Right forelimb (tissue), 1 donor: Measurements from ENCODE around the gene NCR2.
"Not testable (repeated sequence)": the region's sequence is repeated elsewhere in the genome, so short reads cannot be mapped to it uniquely, and the experiment has no call there.

Source experiments
- DNase-seq: peaks from one replicate; pipeline ENCODE4 v3.0.0-alpha.2; 2018

Gene NCR2, protein sequence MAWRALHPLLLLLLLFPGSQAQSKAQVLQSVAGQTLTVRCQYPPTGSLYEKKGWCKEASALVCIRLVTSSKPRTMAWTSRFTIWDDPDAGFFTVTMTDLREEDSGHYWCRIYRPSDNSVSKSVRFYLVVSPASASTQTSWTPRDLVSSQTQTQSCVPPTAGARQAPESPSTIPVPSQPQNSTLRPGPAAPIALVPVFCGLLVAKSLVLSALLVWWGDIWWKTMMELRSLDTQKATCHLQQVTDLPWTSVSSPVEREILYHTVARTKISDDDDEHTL

DNA sequence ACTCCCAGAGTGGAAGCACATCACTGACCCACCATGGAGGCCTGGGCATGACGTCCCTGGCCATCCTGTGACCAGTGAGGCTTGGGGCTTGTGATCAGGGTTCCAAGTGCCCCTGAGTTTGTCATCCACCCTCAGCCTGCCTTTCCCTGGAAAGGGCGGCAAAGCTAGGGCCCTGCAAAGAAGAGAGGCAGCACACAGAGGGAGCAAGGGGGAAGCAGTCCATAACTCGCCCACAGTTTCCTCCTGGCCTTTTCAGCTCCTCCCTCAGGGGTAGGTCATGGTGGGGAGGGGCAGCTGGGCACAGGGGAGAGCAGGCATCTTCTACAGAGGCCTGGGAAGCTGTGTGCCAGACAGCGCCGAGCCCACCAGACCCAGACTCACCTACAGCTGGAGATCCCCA is at the start of gene NCR2:
Gene NCR2, plus strand, starts transcription at position 313 of the 400 bp plus-strand sequence. CDS start 269 bp downstream, outside the sequence.
- DNase-seq: no peak

DNA sequence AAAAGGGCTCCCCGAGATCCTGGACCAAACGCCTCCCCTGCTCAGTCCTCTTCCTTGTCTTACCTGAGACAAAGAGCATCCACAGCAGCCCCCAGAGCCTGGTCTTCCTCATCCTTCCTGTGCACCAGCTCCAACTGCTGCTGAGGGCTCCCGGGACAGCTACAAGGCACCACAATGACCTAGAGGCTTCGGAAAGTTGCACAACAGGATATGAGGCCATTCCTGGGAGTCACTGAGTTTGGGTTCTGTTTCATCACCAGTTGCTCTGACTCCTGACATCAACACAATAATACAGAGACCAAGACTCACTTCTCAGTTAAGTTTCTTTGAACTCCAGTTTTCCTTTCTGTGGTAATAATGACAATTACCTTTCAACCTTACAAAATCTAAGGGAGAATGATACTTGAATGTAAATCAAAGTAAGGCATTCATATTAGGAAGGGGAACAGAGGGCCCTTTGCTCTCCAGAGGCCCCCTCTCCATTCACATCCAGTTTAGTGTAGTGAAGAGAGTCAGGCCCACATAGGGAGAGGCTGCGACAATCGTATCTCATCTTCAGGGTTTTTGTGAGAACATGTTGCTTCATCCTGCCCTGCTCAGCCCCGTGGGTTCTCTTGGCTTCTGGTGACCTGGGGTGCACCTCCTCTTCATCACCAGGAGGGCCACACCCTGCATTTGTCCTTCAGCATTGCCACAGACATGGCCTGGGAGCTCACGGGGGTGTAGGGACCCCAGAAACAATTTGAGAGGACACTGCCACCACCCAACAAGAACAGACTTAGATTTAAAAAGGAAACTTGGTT is 48.7 kb upstream of the NCR2 start, which contains the start of gene TREM1:
Gene TREM1, minus strand, starts transcription at position 139 of the 803 bp plus-strand sequence. Its CDS starts 27 bp downstream, at position 112.
- DNase-seq: no peak

DNA sequence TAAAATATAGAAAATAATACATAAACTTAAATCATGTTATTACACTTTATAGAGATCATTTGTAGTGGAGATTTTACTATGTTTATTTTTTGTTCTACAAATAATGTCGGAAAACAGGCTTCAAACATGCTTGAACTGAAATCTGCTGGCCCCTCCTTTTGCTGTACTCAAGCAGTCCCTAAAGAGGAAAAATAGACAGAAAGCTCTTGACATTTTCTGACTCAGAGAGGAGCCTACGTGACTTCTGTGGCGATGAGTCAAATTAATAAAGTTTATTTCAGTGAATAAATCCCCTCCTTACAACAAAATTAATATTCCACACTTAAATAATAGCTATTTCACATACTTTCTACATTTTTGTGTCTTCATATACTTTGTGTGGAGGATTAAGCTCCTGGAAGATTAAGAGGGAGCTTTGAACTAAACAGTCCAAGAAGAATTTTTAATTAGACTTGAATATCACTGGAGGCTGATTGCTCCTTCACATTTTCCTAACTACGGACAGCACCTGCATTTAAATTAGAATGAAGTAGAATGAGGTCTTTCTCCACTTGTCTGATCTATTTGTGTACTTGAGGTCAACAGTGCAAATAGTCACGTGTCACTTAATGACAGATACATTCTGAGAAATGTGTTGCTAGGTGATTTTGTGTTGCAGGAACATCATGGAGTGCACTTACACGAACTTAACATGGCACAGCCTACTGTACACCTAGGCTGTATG is 47.2 kb upstream of the NCR2 start:
- no peak for DNase-seq

DNA sequence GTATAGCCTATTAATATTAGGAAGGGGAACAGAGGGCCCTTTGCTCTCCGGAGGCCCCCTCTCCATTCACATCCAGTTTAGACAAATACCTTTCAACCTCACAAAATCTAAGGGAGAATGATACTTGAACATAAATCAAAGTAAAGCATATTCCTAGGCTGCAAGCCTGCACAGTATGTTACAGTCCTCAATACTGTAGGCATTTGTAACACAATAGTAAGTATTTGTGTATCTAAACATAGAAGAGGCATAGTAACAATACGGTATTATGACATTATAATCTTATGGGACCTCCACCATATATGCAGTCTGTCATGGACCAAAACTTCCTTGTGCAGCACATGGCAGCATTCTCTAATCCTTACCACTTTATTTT is 46.7 kb upstream of the NCR2 start:
- no peak for DNase-seq

DNA sequence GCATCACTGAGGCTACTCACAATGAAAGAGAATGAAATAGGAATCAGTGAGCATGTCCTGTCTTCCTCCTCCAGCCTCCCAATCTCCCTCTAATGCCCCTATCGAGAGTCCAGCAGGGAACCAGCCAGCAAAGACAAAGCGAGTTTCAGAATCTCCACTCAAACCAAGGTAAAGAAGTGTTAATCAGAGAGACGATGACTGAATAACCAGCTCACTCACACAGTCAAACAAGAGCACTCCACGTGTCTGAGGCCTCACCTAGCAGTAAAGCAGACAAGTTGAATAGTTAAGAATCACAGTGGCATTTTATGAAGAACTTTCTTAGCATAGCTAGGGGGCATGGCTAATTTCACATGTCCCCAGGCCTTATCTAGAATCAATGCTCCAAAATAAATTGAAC is 45.6 kb upstream of the NCR2 start:
- no peak for DNase-seq

DNA sequence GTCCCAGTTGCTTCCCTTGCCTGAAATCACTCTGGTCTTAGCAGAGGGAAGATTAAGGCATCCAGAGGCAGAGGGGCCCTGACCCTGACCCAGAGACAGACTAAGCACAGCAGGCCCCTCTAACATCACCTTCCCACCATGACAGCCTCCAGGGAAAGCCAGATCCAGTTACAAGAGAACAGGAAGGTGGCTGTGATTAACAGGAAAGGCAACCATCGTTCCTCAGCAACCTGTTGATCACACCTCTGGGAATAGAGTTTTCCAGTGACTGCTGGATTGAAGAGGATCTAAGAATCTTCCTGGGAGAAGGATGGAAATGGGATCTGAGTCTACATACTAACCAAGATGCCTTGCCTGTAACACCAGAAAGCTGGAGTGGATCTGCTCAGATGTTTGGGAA is 43.7 kb upstream of the NCR2 start:
- no peak for DNase-seq

DNA sequence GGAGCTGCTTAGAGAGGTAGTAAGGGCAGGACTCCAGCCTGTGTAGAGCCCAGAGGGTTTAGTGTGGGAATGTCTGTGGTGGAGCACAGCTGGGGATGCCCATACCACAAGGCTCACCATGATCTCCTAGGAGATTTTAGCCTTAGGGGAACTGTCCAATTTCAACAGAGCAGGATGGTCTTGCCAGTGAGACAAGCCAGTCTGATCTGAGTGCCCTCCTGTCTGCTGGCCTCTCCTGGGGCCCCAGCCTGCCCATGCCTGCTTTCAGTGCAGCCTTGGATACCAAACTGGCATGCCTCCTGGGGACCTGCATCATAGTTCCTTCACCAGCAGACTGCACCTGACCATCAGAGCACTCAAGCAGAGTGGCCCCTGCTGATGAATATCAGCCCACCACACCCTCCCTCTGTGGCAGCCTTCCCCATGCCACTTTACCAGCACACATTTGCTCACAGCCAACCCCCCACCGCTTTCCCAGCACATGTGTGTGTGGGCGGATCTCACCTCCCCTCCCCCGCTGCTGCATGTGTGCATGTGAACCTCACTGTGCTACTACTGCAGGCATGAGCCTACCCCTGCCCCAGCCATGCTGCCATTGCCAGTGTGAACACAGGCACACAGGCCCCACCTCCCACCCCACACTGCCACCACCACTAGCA is 41.1 kb upstream of the NCR2 start:
- DNase-seq: no peak

DNA sequence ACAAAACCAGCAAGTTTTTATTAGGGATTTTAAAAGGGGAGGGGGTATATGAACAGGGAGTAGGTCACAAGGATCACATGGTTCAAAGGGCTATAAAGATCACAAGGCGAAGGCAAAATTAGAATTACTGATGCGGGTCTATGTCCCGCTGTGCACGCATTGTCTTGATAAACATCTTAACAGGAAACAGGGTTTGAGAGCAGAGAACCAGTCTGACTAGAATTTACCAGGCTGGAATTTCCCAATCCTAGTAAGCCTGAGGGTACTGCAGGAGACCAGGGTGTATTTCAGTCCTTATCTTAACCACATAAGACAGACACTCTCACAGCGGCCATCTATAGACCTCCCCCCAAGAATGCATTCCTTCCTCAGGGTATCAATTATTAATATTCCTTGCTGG is 38.2 kb upstream of the NCR2 start:
- DNase-seq: not testable (repeated sequence)

DNA sequence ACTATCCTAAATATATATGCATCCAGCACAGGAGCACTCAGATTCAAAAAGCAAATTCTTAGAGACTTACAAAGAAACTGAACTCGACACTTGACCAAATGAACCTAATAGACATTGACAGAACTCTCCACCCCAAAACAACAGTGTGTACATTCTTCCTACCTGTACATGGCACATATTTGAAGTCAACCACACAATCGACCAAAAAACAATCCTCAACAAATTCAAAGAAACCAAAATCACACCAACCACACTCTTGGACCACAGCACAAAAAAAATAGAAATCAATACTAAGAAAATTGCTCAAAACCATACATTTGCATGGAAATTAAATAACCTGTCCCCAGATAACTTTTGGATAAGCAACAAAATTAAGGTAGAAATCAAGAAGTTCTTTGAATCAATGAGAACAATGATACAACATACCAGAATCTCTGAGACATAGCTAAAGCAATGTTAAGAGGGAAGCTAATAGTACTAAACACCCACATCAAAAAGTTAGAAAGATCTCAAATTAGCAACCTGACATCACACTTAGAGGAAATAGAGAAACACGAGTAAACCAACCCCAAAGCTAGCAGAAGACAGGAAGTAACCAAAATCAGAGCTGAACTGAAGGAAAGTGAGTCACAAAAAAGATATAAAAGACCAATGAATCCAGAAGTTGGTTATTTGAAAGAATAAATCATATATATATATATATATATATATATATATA is 36.5 kb upstream of the NCR2 start:
- DNase-seq: no peak

DNA sequence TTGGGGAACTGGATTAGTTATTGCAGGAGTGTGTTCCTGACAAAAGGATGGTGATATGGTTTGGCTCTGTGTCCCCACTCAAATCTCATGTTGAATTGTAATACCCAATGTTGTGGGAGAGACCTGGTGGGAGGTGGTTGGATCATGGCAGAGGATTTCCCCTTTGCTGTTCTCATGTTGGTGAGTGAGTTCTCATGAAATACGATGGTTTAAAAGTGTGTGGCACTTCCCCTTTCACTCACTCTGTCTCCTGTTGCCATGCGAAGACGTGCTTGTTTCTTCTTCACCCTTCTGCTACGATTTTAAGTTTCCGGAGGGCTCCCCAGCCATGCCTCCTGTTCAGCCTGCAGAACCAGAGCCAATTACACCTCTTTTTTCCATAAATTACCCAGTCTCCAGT is 32.8 kb upstream of the NCR2 start:
- DNase-seq: no peak

DNA sequence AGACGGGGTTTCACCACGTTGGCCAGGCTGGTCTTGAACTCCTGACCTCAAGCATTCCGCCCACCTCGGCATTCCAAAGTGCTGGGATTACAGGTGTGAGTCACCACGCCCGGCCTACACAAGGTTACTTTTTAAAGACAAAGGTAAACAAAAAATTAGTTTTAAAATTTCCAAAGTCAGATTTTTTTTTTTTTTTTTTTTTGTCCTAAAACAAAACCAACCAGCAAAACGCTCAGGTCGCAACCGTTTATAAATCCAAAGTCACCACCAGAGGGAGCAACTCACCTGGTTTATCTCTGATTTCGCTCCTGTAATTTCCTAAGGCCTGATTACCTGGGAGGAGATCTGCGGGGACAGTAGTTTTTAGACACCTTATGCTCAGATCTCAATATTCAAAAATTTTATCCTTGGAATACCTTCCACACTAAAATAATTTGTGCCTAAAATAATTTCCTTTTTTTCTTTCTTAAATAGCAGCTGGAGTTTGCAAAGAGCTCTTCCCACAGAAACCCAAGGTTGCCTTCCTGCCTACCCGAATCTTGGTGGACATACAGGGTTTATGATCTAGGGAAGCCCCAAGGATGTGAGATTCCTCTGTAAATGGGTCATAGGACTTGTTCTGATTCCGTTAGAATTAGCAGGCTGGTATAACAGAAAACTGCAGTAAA is 29.1 kb upstream of the NCR2 start:
- DNase-seq: no peak

DNA sequence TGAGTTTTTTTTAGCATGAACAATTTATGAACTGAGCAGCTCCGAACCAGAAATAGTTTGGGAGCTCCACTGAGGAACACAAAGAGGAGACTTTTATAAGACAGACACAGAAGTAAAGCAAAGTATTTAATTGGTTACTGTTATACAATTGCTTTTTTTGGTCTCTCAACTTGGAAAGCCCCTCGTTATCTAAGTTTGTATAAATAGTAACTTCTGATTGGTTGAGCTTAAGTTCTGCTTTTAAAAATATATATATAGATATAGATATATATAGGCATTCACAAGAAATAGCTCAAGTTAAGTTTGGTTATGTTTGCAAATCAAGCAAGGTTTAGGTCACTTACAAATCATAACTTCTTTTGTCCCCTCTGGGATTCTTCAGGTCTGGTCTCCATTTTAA is 20.2 kb upstream of the NCR2 start:
- DNase-seq: no peak

DNA sequence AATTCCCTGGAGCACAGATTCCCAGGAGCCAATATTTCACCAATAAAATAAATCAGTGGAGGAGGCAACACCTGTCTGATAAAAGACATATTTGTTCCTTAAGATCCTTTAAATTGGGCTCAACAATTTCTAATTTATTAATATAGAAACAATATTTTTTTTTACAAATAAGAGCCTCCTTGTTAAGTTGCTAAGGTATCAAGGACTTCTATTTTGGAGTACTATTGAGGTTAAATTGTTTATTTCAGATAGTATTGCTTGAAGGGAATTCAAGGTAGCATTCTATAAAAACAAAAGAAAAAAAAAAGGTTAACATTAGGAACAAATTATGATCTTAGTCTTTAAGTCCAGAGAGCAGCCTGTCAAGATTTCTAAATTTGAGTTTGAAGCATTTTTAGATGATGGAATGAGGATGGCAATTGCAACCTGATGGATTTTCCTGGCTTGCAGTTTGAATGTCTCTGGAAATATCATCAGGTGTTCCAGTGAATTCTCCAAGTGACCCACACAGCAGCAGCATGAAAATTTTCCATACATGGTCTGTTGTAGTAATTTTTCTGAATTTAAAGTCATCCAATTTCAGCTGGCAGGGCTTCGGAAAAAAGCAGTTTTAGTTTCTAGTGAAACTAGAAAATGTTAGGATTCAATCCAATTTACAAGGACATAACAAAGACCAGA is 19.3 kb upstream of the NCR2 start:
- no peak for DNase-seq

DNA sequence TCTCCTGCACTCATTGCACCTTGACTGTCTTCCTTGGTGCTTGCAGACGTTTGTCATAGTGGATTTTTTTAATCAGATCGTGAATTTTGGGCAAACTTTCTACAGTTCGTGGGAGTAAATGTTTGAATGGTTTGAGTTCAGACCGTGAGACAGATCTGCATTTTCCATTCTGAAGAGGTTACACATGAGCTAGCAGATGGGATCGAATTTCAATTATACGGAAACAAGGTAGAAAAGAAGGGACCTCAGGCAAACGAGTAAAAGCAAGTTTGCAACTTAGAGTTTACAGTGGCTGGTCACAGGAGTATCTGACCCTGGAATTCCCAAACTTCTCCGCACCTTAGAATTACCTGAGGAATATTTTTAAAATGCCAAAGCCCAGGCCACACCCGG is 17.2 kb upstream of the NCR2 start:
- no peak for DNase-seq

DNA sequence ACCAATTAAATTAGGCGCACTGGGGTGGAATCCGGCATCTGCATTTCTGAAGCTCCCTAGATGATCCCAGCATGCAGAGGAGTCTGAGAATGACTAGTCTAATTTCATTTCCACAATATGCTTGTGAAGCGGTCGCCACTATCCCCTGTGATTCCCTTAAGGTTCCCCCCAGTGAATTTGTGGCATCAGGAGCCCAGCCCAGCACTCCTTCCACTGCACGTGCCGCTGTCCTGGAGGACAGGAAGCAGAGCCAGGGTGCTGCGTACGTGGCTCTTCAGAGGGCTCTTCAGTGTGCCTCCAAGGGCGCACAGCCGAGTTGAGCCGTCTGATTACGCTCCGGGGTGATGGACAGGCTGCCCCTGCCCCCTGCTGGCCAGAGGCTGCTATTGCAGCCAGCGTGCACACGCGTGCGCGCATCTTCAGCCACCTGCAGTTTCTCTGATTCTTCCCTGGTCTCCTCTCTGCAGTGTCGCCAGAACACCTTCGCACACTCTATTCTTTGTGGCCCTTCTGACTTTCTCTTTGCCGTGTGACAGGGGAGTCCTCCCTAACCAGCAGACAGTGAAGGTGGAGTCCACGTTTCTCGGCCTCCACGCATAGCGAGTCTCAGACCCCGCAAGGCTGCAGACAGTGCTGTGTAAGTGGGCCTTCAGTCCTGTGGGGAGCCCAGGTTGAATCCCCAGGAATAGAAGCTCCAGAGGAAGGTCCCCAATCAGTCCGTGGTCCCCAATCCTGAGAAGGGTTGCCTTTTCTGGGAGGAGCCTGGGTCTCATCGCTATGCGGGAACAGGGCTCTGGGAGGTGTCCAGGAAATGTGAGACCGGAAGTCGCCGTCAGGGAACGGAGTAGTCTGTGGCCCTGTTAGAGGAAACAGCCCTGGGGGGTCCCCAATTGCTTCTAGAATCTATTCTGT is 16.5 kb upstream of the NCR2 start:
- DNase-seq: peak; percentile 88

DNA sequence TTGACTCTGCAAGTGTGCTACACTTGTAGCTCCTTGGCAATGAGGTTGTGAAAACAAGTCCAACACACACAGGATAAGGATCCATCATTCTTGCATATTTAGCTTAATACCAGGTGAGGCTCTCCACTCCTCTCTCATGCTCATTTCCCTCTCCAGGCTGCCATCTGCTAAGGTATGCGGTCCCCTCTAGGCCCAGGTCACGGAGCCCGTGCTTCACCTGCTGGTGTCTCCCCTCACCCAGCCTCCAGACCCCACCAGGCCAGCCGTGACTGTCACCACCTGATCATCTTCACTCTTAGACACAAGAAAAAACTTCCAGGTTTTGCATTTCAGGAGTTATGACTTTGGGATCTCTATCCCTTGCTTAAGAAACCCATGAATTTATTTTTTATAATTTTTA is 14.2 kb upstream of the NCR2 start:
- DNase-seq: no peak

DNA sequence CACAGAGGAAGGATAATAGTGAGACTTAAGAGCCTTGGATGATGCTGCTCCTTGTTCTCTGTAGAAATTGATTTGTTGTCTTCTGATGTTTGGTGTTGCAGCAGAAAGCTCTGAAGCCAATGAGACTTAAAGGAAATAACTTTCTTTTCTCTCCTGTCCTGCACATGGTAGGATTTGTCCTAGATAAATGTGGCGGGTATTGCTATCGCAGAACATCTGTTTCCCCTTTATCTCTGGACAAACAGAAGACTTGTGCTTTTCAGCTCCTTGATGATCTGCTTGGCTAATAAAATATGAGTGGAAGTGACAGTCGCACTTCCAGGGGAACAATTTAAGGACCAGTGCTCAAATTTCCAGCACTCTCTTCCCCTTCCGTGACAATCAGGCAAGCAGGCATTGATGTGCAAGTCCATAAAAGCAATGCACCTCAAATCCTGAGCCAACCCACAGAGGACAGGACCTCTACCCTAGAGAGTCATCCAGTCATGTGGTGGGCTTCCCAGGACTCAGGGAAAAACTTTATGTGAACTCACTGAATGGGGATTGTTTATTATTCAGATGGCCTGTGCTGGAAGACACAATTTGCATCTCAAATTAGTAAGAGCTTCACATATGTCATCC is 9.9 kb upstream of the NCR2 start:
- DNase-seq: no peak

DNA sequence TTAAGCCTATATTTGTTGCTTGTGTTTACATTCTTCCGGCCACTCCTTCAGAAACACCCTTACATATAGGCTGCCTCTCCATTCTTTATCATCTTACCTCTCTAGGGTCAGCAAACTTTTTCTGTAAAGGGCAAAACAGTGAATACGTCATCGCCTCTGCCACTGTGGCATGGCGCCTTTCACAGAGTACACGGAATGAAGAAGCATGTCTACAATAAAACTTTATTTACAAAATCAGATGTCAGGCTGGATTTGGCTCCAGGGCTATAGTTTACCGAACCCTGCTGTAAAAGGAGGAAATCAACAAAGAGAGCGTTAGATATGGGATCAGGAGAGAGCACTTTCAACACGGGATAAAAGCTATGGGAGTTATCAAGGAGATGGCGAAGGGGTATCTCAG is 9.3 kb upstream of the NCR2 start:
- DNase-seq: no peak

DNA sequence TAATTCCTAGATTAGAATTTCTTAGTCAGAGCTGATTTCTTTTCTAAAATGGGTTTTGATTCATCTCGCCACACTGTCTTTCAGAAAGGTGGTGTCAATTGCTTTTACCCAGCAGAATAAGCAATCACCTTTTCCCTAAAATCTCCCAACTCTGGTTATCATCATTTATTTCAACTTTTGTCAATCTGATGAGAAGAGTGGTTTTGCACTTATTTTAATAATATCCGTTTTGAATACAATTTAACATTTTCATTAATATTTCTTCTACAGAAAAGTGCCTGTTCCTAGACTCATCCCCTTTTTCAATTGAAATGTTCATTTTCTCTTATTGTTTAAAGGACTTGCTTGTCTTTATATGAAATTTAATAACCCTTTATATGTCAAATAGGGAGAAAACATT is 8.2 kb upstream of the NCR2 start:
- DNase-seq: no peak
